Effector CD4-positive, alpha-beta T cell (primary cell): ENCODE measurements around the gene CHSY1.

Experiments used
- DNase-seq: peaks from one replicate; pipeline ENCODE4 v3.0.0-alpha.2; 2020

Gene CHSY1

DNA sequence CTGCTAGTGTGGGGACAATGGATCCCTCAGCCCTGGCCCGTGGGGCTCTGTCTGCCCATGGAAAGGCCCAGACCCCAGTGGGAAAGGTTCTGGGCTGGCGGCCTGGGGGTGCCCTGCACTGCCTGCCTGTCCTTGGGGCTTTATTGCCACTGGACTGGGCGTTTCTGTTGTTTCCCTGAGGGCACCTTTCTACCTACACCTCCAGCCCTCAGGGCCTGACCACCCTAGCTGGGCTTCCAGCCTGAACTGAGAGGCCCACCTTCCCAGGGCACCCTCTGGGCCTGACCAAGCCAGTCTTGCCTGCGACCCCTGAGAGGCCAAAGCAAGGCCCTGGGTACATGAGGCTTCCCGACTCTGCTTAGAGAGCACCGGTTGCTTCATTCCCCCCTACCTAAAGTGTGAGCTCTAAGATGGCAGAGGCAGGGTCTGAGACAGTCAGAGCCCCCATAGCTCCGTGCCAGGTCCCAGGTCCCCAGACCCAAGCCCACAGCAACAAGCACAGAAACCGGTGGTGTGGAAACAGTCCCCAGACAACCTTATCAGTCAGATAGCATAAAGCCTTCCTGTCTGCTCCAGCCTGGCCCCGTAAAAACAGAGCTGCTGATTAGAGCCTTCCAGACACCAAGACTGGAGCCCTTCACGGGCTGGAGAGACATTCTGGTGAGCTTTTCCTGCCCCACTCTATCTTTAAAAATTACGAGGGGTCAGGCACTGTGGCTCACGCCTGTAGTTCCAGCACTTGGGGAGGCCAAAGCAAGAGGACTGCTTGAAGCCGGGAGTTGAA lies 102.8 kb downstream of the CHSY1 start:
- no peak for DNase-seq

GRCh38 chr15:101148166-101148880 lies 103.5 kb downstream of the CHSY1 start:
- no peak for DNase-seq

DNA sequence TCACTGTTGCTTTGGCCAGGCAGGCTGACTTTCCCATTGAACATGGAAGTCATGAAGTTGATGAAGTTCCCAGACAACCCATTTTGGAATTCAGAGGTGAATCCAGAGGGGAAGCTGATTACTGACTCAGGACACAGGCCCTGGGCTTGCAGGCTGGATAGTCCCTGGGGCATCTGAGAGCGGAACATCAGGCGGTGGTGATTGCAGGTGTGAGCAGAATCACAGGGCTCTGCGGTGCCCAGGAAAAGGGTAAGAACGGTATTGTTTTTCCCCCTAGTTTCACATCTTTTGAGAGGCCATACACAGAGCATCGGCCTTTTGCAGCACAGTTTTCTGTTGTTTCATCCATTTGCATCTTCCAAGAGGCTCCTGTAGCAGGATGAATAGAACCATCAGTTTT lies 104.7 kb downstream of the CHSY1 start:
- no peak for DNase-seq

DNA sequence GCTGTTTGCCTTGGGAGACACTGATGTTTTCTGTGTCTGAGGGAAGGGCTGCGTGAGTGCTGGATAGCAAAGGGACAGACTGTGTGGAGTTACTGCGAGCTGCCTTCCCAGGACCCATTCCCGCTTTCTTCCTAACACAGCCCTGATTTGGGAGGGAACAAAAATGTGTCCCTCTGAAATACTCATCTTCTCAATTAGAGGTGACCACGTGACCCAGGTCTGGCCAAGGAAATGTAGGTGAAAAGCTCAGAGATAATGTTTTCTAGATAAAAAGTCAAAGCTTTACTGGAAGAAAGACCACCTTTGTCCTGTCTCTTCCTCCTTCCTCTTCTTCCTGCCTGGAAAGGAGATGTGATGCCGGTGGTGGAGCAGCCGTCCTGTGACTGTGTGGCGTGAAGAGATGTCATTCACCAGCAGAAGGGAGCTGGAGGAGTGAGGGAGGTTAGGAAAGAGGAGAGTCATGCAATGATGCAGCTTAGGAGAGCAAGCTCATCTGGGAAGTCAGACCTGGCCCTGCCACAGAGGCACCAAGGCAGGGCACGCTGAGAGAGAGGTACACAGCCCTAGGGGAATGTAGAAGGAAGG lies 105.6 kb downstream of the CHSY1 start:
- DNase-seq = no peak

- DNase-seq = no peak
These were observed 106.5 kb downstream of the CHSY1 start for GRCh38 chr15:101145362-101145761.

DNA sequence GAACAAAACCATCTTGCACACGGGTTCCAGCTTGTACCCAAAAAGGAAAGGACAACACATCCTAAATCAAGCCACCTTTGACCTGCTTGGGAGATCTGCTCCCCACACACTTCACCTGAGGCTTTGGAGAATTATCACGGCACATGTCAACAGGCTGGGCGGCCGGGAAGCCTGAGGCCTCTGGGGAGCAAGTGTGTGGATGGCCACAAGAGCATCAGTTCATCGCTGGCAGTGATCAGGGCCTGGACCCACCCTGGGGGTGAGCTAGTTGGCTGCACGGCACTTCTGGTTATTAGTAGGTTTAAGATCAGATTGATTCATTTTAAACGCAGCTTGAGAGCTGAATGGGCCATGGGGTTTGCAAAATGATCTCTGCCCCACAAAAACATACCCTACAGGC lies 108.5 kb downstream of the CHSY1 start:
- no peak for DNase-seq

DNA sequence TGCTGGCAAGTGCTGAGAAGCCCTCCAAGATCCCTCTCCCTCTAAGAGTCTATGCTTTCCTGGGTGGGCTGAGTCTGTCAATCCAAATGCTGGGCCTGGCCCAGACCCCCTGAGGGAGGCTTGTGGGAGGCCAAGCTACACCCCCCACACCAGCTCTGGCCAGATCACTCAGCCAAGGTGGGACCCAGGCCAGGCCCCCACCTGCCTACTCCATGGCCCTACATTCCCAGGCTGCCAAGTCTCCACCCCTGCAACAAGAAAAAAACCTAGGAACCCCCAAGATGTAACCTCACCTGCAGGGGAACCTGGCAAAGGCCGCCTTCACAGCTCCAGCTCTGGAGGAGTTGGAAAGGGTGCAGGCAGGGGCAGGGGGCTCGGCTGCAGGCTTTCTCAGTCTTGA lies 109.1 kb downstream of the CHSY1 start:
- no peak for DNase-seq

GRCh38 chr15:101141926-101142527 lies 109.8 kb downstream of the CHSY1 start:
- DNase-seq = no peak

DNA sequence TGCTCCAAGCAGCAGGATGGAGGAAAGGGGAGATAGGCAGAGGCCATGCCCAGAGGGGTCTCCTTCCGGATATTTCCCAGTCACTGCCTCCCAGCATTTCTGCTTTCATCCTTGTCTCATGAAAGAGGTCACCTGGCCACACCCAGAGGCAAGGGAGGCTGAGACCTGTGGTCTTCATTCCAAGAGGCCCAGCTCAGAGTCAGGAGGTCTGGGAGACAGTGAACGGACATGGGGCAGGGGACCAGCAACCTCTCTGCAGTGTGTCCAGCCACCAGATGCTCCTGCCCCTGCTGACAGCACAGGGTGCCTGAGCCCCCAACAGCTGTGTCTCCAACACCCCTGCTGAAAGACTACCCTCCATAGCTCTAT lies 111.2 kb downstream of the CHSY1 start:
- DNase-seq = no peak

GRCh38 chr15:101139986-101140696 lies 111.7 kb downstream of the CHSY1 start:
- no peak for DNase-seq

DNA sequence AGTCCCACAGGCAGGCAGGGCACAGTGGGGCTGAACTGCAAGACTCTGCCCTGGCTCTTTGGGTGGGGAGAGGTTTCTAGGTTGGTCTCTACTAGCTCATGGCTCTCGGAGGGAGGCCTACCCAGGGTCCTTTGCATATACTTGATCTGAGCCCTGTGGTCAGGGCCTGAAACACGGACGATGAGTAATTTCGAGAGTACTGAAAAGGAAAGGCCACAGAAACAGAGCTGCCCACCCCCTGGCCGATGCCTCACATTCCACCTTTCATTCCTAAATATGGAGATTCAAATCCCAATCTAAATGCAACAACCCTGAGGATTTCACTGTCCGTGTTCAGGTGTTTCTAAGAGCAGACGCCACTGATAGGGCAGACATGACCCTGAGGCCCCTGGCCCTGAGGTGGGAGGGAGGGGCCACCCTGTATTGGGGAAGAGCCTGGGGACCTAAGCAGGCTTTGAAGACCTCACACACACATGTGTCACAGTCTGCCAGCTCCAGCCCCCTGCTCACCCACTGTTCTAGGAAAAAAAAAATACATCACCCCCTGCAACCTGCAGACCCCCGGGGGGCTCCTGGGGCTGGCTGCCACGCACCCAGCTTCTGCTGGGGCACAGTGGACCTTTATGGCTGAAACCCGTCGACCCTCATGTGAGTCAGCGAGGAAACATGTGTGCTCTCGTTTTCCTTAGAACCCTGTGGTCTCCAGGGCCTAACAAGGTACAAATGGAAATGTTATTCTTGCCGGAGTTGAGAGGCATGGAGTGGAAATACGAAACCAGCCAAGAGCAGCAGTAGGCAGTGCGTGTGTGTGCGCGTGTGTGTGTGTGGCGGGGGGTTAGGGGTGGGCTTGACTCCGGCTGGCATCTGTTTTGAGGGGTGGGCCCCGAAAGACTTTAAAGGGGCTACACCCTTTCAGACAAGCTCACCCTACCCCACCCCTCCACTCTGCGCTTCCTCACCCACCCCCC lies 112.7 kb downstream of the CHSY1 start:
- DNase-seq = no peak

DNA sequence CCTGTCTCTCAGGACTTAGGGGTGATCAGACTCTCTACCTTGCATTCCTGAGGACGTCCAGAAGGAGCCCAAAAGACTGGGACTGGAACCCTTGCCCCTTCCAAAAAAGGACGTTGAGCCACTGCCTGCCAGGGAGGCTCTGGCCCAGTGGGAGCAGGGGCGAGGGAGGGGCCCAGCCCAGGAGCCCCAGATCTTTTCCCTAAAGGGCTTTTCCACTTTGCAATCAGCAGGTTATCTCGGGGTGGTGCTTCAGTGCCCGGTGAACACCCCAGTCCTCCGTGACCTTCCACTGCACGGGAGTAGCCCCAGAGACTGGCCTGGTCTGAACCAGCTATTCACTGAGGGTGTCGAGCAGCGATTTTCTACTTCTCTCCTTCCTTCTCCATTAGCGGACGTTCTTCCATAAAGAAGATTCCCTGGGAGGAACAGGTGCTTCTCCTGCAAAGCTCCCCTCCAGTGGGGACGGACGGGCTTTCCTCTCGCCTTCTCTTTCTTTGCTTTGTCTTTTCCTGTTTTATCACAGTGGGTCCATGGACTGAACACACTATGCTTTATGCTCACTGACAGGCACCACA lies 113.7 kb downstream of the CHSY1 start:
- DNase-seq = no peak

- DNase-seq = no peak
These were observed 114.4 kb downstream of the CHSY1 start for GRCh38 chr15:101137312-101137940.

DNA sequence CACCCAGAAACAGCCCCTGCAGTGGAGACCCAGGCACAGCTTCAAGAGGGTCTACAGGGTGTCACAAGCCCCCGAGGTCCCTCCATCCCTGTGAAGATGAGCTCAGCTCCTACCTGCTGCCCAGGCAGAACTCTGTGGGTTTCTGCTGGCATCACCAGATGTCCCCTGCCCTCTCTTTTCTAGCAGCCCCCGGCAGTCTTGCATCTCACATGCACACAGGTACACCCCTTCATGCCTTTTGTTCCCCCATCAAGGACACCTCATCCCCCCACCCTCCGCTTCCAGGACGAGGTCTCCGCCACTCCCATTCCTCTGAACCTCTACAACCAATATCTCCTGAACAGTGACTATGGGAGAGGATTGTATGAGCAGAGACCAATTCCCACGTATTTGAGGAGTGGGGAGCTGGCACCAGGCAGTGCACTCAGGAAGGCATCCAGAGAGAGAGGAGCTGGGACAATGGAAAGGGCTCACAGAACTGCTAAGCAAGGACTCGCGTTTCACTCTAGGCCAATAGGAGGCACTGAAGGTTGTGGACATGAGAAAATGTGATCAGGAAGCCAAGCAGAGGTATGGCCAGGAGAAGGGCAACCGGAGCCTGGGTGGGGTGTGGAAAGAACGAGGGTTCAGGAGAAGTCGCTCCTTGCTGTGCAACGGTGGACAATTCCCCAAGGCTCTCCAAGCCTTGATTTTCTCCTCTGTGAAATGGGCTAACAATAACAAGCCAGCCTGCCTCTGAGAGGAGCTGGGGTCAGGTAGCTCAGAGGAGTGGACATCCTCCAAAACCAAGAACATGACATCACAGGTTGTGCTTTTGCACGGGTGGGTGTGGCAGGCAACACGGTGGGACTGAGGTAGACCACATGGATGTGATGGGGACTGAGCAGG lies 115.2 kb downstream of the CHSY1 start:
- DNase-seq = no peak

- no peak for DNase-seq
These were observed 116.2 kb downstream of the CHSY1 start for GRCh38 chr15:101135532-101136166.

GRCh38 chr15:101134780-101135179 lies 117.1 kb downstream of the CHSY1 start:
- DNase-seq = no peak

DNA sequence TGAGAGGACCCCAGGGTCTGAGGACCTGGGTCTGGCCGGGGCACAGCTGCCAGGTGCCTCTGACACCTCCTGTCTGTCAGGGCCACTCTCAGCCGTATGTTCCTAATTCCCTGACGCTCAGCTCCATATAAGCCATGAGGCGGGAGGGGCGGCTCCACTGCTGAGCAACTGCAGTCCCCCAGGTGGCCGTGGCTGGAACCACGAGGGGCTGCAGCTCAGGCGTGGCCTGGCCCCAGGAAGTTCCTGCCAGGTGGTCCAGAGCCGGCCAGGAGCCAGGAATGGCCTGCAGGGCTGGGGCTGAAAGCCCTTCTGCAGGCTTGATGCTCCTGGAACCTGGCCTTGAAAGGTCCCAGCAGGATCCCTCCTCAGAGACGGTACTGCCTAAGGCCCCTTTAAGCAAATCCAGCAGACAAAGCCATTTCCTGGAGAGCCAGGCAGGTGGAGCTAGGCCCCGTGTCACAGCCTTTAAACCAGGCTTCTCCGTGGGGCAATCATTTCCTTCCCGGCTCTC lies 118.0 kb downstream of the CHSY1 start:
- DNase-seq = no peak

DNA sequence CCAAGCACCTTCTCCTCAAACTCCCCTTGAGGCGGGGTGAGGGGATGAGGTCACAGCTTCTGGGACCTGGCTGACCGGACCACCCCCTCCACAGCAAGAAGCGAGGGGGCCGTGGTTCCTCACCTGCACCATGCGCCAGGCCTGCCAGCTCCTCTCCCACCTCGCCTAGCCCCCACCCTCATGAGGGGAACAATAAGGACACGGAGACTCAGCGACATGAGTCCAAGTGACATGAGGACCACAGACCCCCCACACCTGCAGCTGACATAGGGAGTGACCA lies 118.7 kb downstream of the CHSY1 start:
- DNase-seq = no peak
